Mesendoderm (in vitro differentiated cells): ENCODE data around the gene NCKAP5L.

Experiments
- DNase-seq: peaks from one replicate; pipeline ENCODE4 v3.0.0; 2013
- H2AK5ac ChIP-seq: 2 replicates; pipeline ENCODE4 v1.6.1; 2013; ENCODE audit warnings: low read length, inconsistent platforms
- H2BK120ac ChIP-seq: 2 replicates; pipeline ENCODE4 v1.6.1; 2013; ENCODE audit warnings: low read depth, mild to moderate bottlenecking, low read length, moderate library complexity, mixed read lengths
- H2BK15ac ChIP-seq: replicated peaks from 2 replicates; pipeline ENCODE4 v1.6.1; 2013; ENCODE audit warnings: low read depth, mild to moderate bottlenecking, moderate library complexity
- H2BK5ac ChIP-seq: 2 replicates; pipeline ENCODE4 v1.6.1; 2013; ENCODE audit warnings: low read length, inconsistent platforms
- H3K18ac ChIP-seq: 2 replicates; pipeline ENCODE4 v1.6.1; 2013; ENCODE audit warnings: mild to moderate bottlenecking, low read length, mixed read lengths
- H3K23ac ChIP-seq: one replicate; pipeline ENCODE4 v1.6.1; 2013; ENCODE audit warnings: low read length
- H3K27ac ChIP-seq: 2 replicates; pipeline ENCODE4 v1.5.1; 2013; ENCODE audit warnings: low read depth, mild to moderate bottlenecking, inconsistent platforms, low read length, moderate library complexity
- H3K27me3 ChIP-seq: 2 replicates; pipeline ENCODE4 v1.6.1; 2013; ENCODE audit warnings: low read length, control low read depth, mild to moderate bottlenecking, inconsistent platforms; ENCODE audit not compliant: insufficient read depth, poor library complexity
- H3K36me3 ChIP-seq: 2 replicates; pipeline ENCODE4 v1.6.1; 2013; ENCODE audit warnings: low read length, inconsistent platforms; ENCODE audit not compliant: control insufficient read depth, insufficient read depth
- H3K4ac ChIP-seq: one replicate; pipeline ENCODE4 v1.6.1; 2013; ENCODE audit warnings: low read depth, mild to moderate bottlenecking, low read length, moderate library complexity
- H3K4me1 ChIP-seq: 2 replicates; pipeline ENCODE4 v1.6.1; 2013; ENCODE audit warnings: low read depth, low read length, inconsistent platforms; ENCODE audit not compliant: control insufficient read depth
- H3K4me2 ChIP-seq: 2 replicates; pipeline ENCODE4 v1.6.1; 2013; ENCODE audit warnings: low read length
- H3K4me3 ChIP-seq: 2 replicates; pipeline ENCODE4 v1.5.1; 2013; ENCODE audit warnings: mild to moderate bottlenecking, low read length
- H3K56ac ChIP-seq: one replicate; pipeline ENCODE4 v1.6.1; 2013; ENCODE audit warnings: low read length
- H3K79me1 ChIP-seq: 2 replicates; pipeline ENCODE4 v1.6.1; 2013; ENCODE audit warnings: low read length, inconsistent platforms
- H3K79me2 ChIP-seq: 2 replicates; pipeline ENCODE4 v1.6.1; 2013; ENCODE audit warnings: mild to moderate bottlenecking, low read length; ENCODE audit not compliant: control insufficient read depth, insufficient read depth
- H3K9ac ChIP-seq: 2 replicates; pipeline ENCODE4 v1.6.1; 2013; ENCODE audit warnings: low read length, inconsistent platforms
- H4K5ac ChIP-seq: one replicate; pipeline ENCODE4 v1.6.1; 2013; ENCODE audit warnings: low read length
- H4K8ac ChIP-seq: one replicate; pipeline ENCODE4 v1.6.1; 2013; ENCODE audit warnings: low read depth, mild to moderate bottlenecking, control low read depth, low read length, moderate library complexity
- WGBS: extraction: QIAGEN DNeasy Blood & Tissue Kit; methylation state at CpG from one replicate; pipeline ENCODE4 v1.1.7; 2013; ENCODE audit warnings: low lambda C conversion rate, missing lambda C conversion rate; ENCODE audit not compliant: insufficient coverage; ENCODE audit errors: extremely low coverage; 5-methylcytosine and 5-hydroxymethylcytosine counted together

Gene NCKAP5L

DNA sequence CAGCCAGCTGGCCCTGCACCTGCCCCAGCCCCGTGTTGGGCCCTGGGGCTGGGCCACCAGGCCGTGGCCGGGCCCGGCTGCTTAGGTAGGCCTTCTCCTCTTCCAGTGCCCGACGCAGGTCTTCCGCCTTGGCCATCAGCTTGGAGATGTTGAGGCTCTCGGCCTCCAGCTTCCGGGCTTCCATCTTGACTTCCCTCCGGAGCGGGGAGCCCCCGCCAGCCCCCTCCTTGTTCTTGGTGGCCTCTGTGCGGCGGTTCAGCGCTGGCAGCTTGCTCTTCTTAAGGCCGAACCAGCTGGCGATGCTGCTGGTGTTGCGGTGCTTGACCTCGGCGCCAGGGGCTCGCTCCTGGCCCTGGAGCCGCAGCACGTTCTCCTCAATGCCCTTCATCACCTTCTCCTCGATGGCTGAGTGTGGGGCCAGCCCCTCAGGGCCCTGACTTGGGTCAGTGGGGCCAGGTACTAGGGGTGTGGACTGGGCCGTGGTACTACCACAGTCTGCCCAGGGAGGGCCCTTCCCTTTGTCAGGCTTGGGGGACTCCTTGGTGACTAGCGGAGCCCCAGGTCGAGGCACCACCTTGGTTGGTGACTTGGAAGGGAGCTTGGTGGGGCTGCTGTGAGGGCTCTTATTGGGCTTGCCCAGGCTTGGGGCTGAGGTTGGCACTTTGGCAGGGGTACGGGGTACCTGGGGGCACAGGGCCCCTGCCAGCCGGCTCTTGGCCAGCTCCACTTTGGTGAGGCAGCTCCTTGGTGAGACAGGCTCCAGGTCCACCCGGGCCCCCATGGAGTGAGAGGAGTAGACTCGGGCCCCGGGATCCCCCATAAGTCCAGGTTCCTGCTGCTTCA, 33.2 kb downstream of the NCKAP5L start:
- Histone ChIP-seq H3K4me3 (no peak overlapping the region), H2BK15ac (no peak overlapping the region), H3K4ac (no peak overlapping the region), H3K79me2 (no peaks in the 10 kb centered on the region), H3K4me1 (no peaks in the 10 kb centered on the region), H3K36me3 (no peaks in the 10 kb centered on the region), H3K9ac (no peak overlapping the region), H2AK5ac (no peak overlapping the region), H4K8ac (no peak overlapping the region), H3K27ac (no peak overlapping the region), H4K5ac (no peak overlapping the region), H3K27me3 (no peaks in the 10 kb centered on the region), H3K23ac (no peak overlapping the region), H3K56ac (no peak overlapping the region), H3K18ac (no peak overlapping the region), H3K79me1 (no peaks in the 10 kb centered on the region), H2BK120ac (no peak overlapping the region), H2BK5ac (no peak overlapping the region), H3K4me2 (no peak overlapping the region)
- WGBS: no CpG with 5 or more reads among the region's 32 CpGs
- DNase-seq: no peak

DNA sequence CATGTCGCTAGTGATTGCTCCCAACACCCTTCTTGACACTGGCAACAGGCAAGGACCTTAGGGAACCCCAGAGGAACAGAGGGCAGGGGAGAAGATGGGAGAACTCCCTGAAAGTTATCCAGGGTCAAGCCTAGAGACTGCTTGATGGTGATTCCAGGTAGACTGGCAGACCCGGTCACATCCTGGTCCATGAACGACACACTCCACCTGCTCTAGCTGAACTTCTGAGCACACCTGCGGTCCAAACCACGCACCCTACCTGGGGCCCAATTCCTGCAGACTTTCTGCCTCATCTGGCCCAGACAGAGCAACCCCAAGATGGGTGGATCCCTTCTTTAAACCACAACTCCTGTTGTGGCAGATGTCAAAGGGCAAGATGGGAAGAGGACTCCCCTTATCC, 34.2 kb downstream of the NCKAP5L start:
- Histone ChIP-seq H3K4me1 (no peaks in the 10 kb centered on the region), H4K8ac (no peak overlapping the region), H3K36me3 (no peaks in the 10 kb centered on the region), H3K4me2 (no peak overlapping the region), H3K27me3 (no peaks in the 10 kb centered on the region), H3K9ac (no peak overlapping the region), H3K56ac (no peak overlapping the region), H2BK5ac (no peak overlapping the region), H2AK5ac (no peak overlapping the region), H3K79me2 (no peaks in the 10 kb centered on the region), H4K5ac (no peak overlapping the region), H3K27ac (no peak overlapping the region), H2BK15ac (no peak overlapping the region), H3K18ac (no peak overlapping the region), H3K4me3 (no peak overlapping the region), H3K4ac (no peak overlapping the region), H3K79me1 (no peaks in the 10 kb centered on the region), H3K23ac (no peak overlapping the region), H2BK120ac (no peak overlapping the region)
- WGBS: no CpG with 5 or more reads among the region's 5 CpGs
- DNase-seq: no peak

DNA sequence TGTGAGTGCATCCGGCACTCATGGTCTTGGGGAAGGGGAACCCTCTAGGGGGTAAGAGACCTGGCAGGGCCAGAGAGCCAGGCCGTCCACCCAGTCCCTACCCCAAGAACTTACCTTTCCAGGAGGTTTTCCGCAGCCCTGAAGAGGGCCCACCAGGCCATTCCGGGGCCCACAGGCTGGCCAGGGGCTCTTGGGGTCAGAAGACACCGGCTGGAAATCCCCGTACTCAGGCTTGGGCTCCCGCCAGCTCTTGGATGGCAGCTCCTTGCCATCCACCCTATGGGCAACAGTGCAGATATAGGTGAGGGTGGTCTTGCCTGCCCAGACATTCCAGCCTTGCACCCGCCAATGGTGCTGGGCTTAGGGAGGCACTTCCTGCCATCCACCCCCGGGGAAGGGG, 34.6 kb downstream of the NCKAP5L start:
- H2BK120ac ChIP-seq: no peak overlapping the region
- no peak overlapping the region for H3K4me2 ChIP-seq
- no peak overlapping the region for H3K27ac ChIP-seq
- H3K4me3 ChIP-seq: no peak overlapping the region
- H2BK15ac ChIP-seq: no peak overlapping the region
- no peak overlapping the region for H2BK5ac ChIP-seq
- no peaks in the 10 kb centered on the region for H3K27me3 ChIP-seq
- WGBS: no CpG with 5 or more reads among the region's 9 CpGs
- H3K9ac ChIP-seq: no peak overlapping the region
- H3K4ac ChIP-seq: no peak overlapping the region
- no peaks in the 10 kb centered on the region for H3K36me3 ChIP-seq
- H3K56ac ChIP-seq: no peak overlapping the region
- H2AK5ac ChIP-seq: no peak overlapping the region
- H3K23ac ChIP-seq: no peak overlapping the region
- no peak overlapping the region for H3K18ac ChIP-seq
- no peaks in the 10 kb centered on the region for H3K79me1 ChIP-seq
- H4K8ac ChIP-seq: no peak overlapping the region
- no peaks in the 10 kb centered on the region for H3K4me1 ChIP-seq
- no peaks in the 10 kb centered on the region for H3K79me2 ChIP-seq
- no peak overlapping the region for H4K5ac ChIP-seq
- no peak for DNase-seq

DNA sequence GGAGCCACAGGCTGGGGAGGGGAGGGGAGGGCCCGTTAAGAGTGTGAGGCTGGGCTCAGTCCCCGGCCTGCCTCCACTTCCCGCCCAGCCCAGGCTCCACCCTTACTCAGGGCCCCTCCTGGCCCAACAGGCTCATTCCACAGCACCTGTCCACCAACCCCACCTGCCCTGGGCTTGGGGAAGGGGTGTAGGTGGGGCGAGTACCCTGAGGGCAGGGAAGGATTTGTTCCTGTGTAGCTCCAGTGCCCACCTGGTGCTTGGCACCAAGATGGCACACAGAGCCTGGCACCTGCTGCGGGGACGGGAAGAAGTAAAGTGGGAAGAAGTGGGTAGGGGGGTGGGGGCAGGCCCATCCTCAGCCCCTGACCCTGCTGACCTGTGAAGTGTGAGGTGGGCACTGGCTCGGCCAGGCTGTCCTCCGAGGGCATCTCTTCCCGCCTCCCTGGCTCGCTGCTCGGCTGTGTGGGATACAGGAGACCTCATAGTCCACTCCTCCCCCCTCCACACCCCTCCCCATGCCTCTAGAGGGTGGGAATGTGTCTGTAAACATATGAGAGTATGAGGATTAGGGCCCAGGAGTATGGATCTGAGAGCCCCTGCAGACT, 35.1 kb downstream of the NCKAP5L start:
- H3K18ac ChIP-seq: no peak overlapping the region
- no peak overlapping the region for H4K8ac ChIP-seq
- H2BK5ac ChIP-seq: no peak overlapping the region
- no peak overlapping the region for H2BK120ac ChIP-seq
- H3K27ac ChIP-seq: no peak overlapping the region
- WGBS: no CpG with 5 or more reads among the region's 11 CpGs
- H3K4me3 ChIP-seq: no peak overlapping the region
- H3K4ac ChIP-seq: no peak overlapping the region
- no peaks in the 10 kb centered on the region for H3K4me1 ChIP-seq
- H2AK5ac ChIP-seq: no peak overlapping the region
- H3K4me2 ChIP-seq: no peak overlapping the region
- H3K27me3 ChIP-seq: no peaks in the 10 kb centered on the region
- H3K9ac ChIP-seq: no peak overlapping the region
- H2BK15ac ChIP-seq: no peak overlapping the region
- no peaks in the 10 kb centered on the region for H3K79me2 ChIP-seq
- no peak overlapping the region for H3K56ac ChIP-seq
- H3K79me1 ChIP-seq: no peaks in the 10 kb centered on the region
- no peak for DNase-seq
- no peak overlapping the region for H4K5ac ChIP-seq
- no peaks in the 10 kb centered on the region for H3K36me3 ChIP-seq
- H3K23ac ChIP-seq: no peak overlapping the region

DNA sequence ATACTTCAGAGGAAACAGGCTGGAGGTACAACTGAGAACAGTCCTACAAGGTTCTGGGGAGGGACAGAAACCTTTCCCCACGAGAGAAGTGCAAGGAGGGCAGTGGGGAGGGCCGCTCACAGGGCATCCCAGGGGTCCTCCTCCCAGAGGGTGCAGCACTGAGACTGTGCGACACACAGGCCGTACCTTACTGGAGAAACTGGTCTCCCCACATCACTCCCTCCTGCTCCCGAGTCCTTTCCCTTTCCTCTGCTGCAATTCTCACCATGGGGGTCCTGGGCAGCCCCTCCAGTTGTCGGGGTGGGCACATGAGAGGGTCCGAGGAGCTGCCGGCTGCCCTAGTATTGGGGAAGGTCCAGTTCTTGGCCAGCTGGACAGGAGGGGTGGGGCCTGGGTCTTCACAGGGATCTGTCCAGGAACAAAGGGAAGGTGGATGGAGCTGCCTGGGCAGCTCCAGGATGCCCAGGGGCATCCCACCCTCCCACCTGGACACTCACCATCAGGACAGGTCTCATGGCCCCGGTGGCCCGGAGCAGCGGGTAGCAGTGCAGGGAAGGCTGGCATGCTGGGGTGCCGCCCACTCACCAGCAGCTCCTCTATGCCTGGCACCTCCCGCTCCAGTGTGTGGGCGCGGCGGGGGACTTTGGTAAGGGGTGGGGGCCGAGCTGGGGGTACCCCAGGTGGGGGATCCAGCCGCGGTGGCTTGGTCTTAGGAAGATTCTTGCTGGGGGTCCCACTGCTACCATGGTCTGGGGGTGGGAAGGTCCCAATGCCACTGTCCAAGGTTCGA, 35.8 kb downstream of the NCKAP5L start:
- Histone ChIP-seq H3K27ac (no peak overlapping the region), H4K5ac (no peak overlapping the region), H2BK5ac (no peak overlapping the region), H3K23ac (no peak overlapping the region), H3K79me2 (no peaks in the 10 kb centered on the region), H3K27me3 (no peaks in the 10 kb centered on the region), H2BK120ac (no peak overlapping the region), H3K4ac (no peak overlapping the region), H4K8ac (no peak overlapping the region), H3K4me2 (no peak overlapping the region), H2AK5ac (no peak overlapping the region), H3K18ac (no peak overlapping the region), H3K4me3 (no peak overlapping the region), H3K56ac (no peak overlapping the region), H3K36me3 (no peaks in the 10 kb centered on the region), H3K9ac (no peak overlapping the region), H3K79me1 (no peaks in the 10 kb centered on the region), H2BK15ac (no peak overlapping the region), H3K4me1 (no peaks in the 10 kb centered on the region)
- WGBS: no CpG with 5 or more reads among the region's 20 CpGs
- DNase-seq: no peak
